PFSK-1 (cell line): ENCODE measurements around the gene FARSB.

Experiments used
- FOXP2 ChIP-seq: optimal IDR thresholded peaks from 2 replicates; pipeline ENCODE3; 2011; ENCODE audit warnings: borderline replicate concordance, control low read depth, inconsistent platforms; ENCODE audit not compliant: insufficient read depth; ENCODE audit errors: extremely low read length, extremely low read depth
- POLR2AphosphoS5 ChIP-seq: IDR thresholded peaks from 2 replicates; pipeline ENCODE4 v1.6.1; 2012; ENCODE audit warnings: low read depth, mild to moderate bottlenecking, control low read depth, low read length, moderate library complexity
- SIN3A ChIP-seq: IDR thresholded peaks from 2 replicates; pipeline ENCODE4 v1.6.1; 2012; ENCODE audit warnings: mild to moderate bottlenecking, low read length, moderate library complexity, borderline replicate concordance; ENCODE audit not compliant: insufficient read depth
- TAF1 ChIP-seq: IDR thresholded peaks from 2 replicates; pipeline ENCODE4 v1.6.1; 2012; ENCODE audit warnings: low read length, control low read depth, borderline replicate concordance; ENCODE audit not compliant: insufficient read depth
- TF ChIP-seq, protein P1 (sequence below), 2 experiments: IDR thresholded peaks; 2 replicates each; pipeline versions ENCODE4 v1.6.1 to v1.8.0; 2011 to 2012; ENCODE audit warnings: low read depth in 2 of 2, low read length in 2 of 2, control low read depth in 1 of 2, inconsistent platforms in 1 of 2, mild to moderate bottlenecking in 1 of 2, moderate library complexity in 1 of 2; ENCODE audit not compliant: insufficient read depth in 1 of 2

FARSB gene

GRCh38 chr2:222563106-222563718 lies 92.7 kb downstream of the FARSB start:
- TF ChIP-seq POLR2AphosphoS5 (no peak), TAF1 (no peak), SIN3A (no peak)
- TF ChIP-seq, protein P1, sequence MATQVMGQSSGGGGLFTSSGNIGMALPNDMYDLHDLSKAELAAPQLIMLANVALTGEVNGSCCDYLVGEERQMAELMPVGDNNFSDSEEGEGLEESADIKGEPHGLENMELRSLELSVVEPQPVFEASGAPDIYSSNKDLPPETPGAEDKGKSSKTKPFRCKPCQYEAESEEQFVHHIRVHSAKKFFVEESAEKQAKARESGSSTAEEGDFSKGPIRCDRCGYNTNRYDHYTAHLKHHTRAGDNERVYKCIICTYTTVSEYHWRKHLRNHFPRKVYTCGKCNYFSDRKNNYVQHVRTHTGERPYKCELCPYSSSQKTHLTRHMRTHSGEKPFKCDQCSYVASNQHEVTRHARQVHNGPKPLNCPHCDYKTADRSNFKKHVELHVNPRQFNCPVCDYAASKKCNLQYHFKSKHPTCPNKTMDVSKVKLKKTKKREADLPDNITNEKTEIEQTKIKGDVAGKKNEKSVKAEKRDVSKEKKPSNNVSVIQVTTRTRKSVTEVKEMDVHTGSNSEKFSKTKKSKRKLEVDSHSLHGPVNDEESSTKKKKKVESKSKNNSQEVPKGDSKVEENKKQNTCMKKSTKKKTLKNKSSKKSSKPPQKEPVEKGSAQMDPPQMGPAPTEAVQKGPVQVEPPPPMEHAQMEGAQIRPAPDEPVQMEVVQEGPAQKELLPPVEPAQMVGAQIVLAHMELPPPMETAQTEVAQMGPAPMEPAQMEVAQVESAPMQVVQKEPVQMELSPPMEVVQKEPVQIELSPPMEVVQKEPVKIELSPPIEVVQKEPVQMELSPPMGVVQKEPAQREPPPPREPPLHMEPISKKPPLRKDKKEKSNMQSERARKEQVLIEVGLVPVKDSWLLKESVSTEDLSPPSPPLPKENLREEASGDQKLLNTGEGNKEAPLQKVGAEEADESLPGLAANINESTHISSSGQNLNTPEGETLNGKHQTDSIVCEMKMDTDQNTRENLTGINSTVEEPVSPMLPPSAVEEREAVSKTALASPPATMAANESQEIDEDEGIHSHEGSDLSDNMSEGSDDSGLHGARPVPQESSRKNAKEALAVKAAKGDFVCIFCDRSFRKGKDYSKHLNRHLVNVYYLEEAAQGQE (IDR thresholded peaks at IDR 0.05; ENCODE audit: insufficient read depth in 1 of 2, low read depth in 2 of 2, low read length in 2 of 2), result no peak

- no peak for TF ChIP-seq TAF1
- no peak for TF ChIP-seq FOXP2
- TF ChIP-seq POLR2AphosphoS5, result no peak
- TF ChIP-seq, protein P1 (IDR thresholded peaks at IDR 0.05; ENCODE audit: insufficient read depth in 1 of 2, low read depth in 2 of 2, low read length in 2 of 2), result no peak
- TF ChIP-seq SIN3A, result no peak
These were observed 93.9 kb downstream of the FARSB start for GRCh38 chr2:222561817-222562645.

DNA sequence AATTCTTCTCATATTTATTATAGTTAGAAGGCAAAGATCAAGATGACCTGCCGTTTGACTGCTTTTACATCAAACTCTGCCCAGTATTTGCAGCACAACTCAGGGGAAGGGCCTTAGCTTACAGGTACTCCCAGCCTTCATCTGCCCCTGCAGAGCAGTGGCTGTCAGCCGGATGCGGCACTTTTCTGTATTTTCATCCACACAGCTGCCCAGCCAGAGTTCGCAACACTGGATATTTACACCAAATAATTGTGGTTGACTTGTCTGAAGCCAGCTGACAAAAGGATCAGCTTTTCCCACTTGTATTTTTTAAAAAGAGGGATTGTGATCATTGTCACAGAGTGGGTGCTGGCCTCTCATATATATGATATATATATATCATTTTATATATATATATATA lies 94.7 kb downstream of the FARSB start:
- TF ChIP-seq POLR2AphosphoS5, result no peak
- TF ChIP-seq TAF1, result no peak
- no peak for TF ChIP-seq FOXP2
- TF ChIP-seq SIN3A, result no peak
- TF ChIP-seq, protein P1 (IDR thresholded peaks at IDR 0.05; ENCODE audit: insufficient read depth in 1 of 2, low read depth in 2 of 2, low read length in 2 of 2), result no peak

DNA sequence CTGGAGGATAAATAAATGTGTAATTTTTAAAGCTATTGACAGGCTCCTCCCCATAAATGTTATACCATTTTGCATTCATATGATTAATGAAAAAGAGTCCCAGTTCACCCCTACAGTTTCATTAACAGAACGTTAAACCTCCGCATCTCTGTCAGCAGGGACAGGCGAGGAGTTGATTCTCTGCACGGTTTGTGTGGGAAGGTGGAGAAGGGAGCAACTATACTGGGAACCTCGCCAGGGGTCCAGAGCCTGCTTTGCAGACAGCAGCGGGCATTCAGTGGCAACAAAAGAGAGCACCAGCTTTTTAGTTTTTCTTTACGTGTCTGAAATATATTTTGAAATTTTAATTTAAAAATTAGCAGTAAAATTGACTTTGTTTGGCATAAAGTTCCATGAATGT lies 101.4 kb downstream of the FARSB start:
- TF ChIP-seq TAF1 (no peak), POLR2AphosphoS5 (no peak), SIN3A (no peak), FOXP2 (no peak)
- TF ChIP-seq, protein P1 (IDR thresholded peaks at IDR 0.05; ENCODE audit: insufficient read depth in 1 of 2, low read depth in 2 of 2, low read length in 2 of 2), result no peak
